Prostate gland (tissue), 2 donors: ENCODE results near the gene NAA10. TPM values are rescaled to one million over a fixed set of nuclear protein-coding genes. Genes with fewer than 3 reads are reported as not detected.
A peak's percentile ranks its signal among the peaks of the same experiment; 100 is the strongest.

ENCODE experiments used
- DNase-seq: peaks from one replicate; pipeline ENCODE4 v3.0.0-alpha.2; 2019; ENCODE audit warnings: low spot score
- H3K27ac ChIP-seq, 2 donors: fragments of 200-600 bp; sonication (generic); 2 replicates each; pipeline ENCODE4 v1.5.1; 2017 to 2019
- H3K27me3 ChIP-seq: fragments of 200-600 bp; sonication (generic); replicated peaks from 2 replicates; pipeline ENCODE4 v1.5.1; 2019; ENCODE audit not compliant: insufficient read depth
- H3K36me3 ChIP-seq, 2 donors: fragments of 200-600 bp; sonication (generic); 1 replicate in 1 of 2; 2 replicates in 1 of 2; pipeline versions ENCODE4 v1.5.1 to v1.8.1; 2017 to 2019
- H3K4me1 ChIP-seq: fragments of 200-600 bp; sonication (generic); replicated peaks from 2 replicates; pipeline ENCODE4 v1.5.1; 2019
- H3K4me3 ChIP-seq, 2 donors: fragments of 200-600 bp; sonication (generic); 2 replicates each; pipeline ENCODE4 v1.5.1; 2017 to 2019
- H3K9me3 ChIP-seq: fragments of 200-600 bp; sonication (generic); 2 replicates; pipeline ENCODE4 v1.5.1; 2017
- CTCF ChIP-seq, 4 experiments: fragments of 200-600 bp in 2 of 4; fragments of 450-650 bp in 2 of 4; sonication (generic) in 2 of 4; IDR thresholded peaks; 1 replicate in 3 of 4; 2 replicates in 1 of 4; pipeline ENCODE4 v1.5.1; 2016 to 2019; ENCODE audit warnings: antibody characterized with exemption in 4 of 4, mild to moderate bottlenecking in 2 of 4, moderate library complexity in 2 of 4
- POLR2A ChIP-seq: fragments of 450-650 bp; IDR thresholded peaks from one replicate; pipeline ENCODE4 v1.6.1; 2016; ENCODE audit warnings: antibody characterized with exemption, mild to moderate bottlenecking
- POLR2AphosphoS5 ChIP-seq: sonication (generic); formaldehyde crosslinking; IDR thresholded peaks from one replicate; pipeline ENCODE4 v1.6.1; 2017; ENCODE audit warnings: antibody characterized with exemption
- WGBS: methylation state at CpG from one replicate; pipeline ENCODE4 v1.1.5; 2018; 5-methylcytosine and 5-hydroxymethylcytosine counted together
- intact Hi-C: fragments of 100-400 bp; cut with DNase I; formaldehyde crosslinking; loops from one replicate; pipeline ENCODE4 v1.14.2; 2022
- total RNA-seq, 2 donors: library from RNA; depleted of rRNA; stranded (reverse); fragments of >200 nt; gene quantifications; one replicate each; pipeline ENCODE4 v1.1.0, GENCODE V29; 2016

The NAA10 gene
- total RNA-seq, 2 donors from 2014 or later: 47.5 to 64.9 TPM

GRCh38 chrX:153926858-153927671 lies 7.8 kb downstream of the NAA10 start:
- WGBS: 7% methylated on average over 12 of the region's 31 CpGs
- no peaks in the 10 kb centered on the region for H3K27me3 ChIP-seq
- DNase-seq: no peak
- intact Hi-C loops: no loop called here
- no peaks in the 10 kb centered on the region for H3K36me3 ChIP-seq
- H3K9me3 ChIP-seq: no peaks in the 10 kb centered on the region
- no peaks in the 10 kb centered on the region for H3K4me1 ChIP-seq
- TF ChIP-seq POLR2A (no peak), CTCF (IDR thresholded peaks at IDR 0.05) (no peak), POLR2AphosphoS5 (no peak)
- H3K27ac ChIP-seq: peak overlapping the region; percentile 88 to 91
- H3K4me3 ChIP-seq: peak overlapping the region; percentile 39 to 45

- Histone ChIP-seq H3K27ac (peak overlapping the region; percentile 33 to 88), H3K4me1 (no peaks in the 10 kb centered on the region), H3K27me3 (no peaks in the 10 kb centered on the region), H3K4me3 (no peak overlapping the region), H3K9me3 (no peaks in the 10 kb centered on the region), H3K36me3 (no peaks in the 10 kb centered on the region)
- TF ChIP-seq POLR2AphosphoS5 (no peak), CTCF (IDR thresholded peaks at IDR 0.05) (no peak), POLR2A (no peak)
- WGBS: 20% methylated on average over 2 of the region's 4 CpGs
- no peak for DNase-seq
- intact Hi-C loops: no loop called here
Observed at GRCh38 chrX:153926552-153926857, 8.3 kb downstream of the NAA10 start.

- Histone ChIP-seq H3K4me1 (no peaks in the 10 kb centered on the region), H3K36me3 (no peaks in the 10 kb centered on the region), H3K9me3 (no peaks in the 10 kb centered on the region), H3K4me3 (no peak within 1 kb of the TSS), H3K27me3 (no peaks in the 10 kb centered on the region), H3K27ac (peak within 1 kb of the TSS; percentile 88 to 91)
- WGBS: 35% methylated on average over 16 of the region's 59 CpGs
- TF ChIP-seq POLR2A: no peak
- TF ChIP-seq POLR2AphosphoS5: no peak
- no peak for TF ChIP-seq CTCF (IDR thresholded peaks at IDR 0.05)
- intact Hi-C loops: no loop called here
- DNase-seq: no peak
Observed at GRCh38 chrX:153925739-153926551, 8.9 kb downstream of the NAA10 start, which contains the start of gene ARHGAP4. Gene ARHGAP4, minus strand, starts transcription at chrX:153926264. Its CDS starts 62 bp downstream, at chrX:153926202.

- 86% methylated on average over 4 of the region's 4 CpGs for WGBS
- no peak for DNase-seq
- intact Hi-C loops: no loop called here
- H3K27ac ChIP-seq: no peak overlapping the region
- no peaks in the 10 kb centered on the region for H3K27me3 ChIP-seq
- no peaks in the 10 kb centered on the region for H3K9me3 ChIP-seq
- TF ChIP-seq POLR2A (no peak), CTCF (IDR thresholded peaks at IDR 0.05) (no peak), POLR2AphosphoS5 (no peak)
- no peak overlapping the region for H3K4me3 ChIP-seq
- H3K36me3 ChIP-seq: no peaks in the 10 kb centered on the region
- no peaks in the 10 kb centered on the region for H3K4me1 ChIP-seq
Observed at GRCh38 chrX:153925387-153925738, 9.5 kb downstream of the NAA10 start.
